H1 (cell line): ENCODE measurements around the gene MICALL2. TPM values are rescaled to one million over a fixed set of nuclear protein-coding genes. Genes with fewer than 3 reads are reported as not detected.

Source experiments
- CBX8 ChIP-seq: fragments of 300-800, 300-1000 bp; sonication (generic); IDR thresholded peaks from 2 replicates; pipeline ENCODE4 v1.7.1; 2016; ENCODE audit warnings: low read depth, low read length, borderline replicate concordance
- KDM1A ChIP-seq: fragments of 200-600, 300-600 bp; sonication (generic); IDR thresholded peaks from 2 replicates; pipeline ENCODE4 v1.7.1; 2016; ENCODE audit warnings: mild to moderate bottlenecking, low read length, borderline replicate concordance
- KDM4A ChIP-seq: IDR thresholded peaks from one replicate; pipeline ENCODE4 v1.7.1; 2012; ENCODE audit warnings: low read depth, mild to moderate bottlenecking, moderate library complexity, low read length, inconsistent platforms; ENCODE audit not compliant: severe bottlenecking
- POU5F1 ChIP-seq: IDR thresholded peaks from 2 replicates; pipeline ENCODE4 v1.6.1; 2011; ENCODE audit warnings: low read depth, mild to moderate bottlenecking, low read length, moderate library complexity
- RFX5 ChIP-seq: IDR thresholded peaks from 2 replicates; pipeline ENCODE4 v1.6.1; 2011; ENCODE audit warnings: low read depth, low read length, improper control_type of control experiment, borderline replicate concordance
- SIN3A ChIP-seq, 2 experiments: IDR thresholded peaks in 1 of 2; conservative IDR thresholded peaks in 1 of 2; 2 replicates each; pipeline ENCODE4 v1.6.1; 2011 to 2012; ENCODE audit warnings: low read length in 2 of 2, improper control_type of control experiment in 1 of 2, low read depth in 1 of 2, mild to moderate bottlenecking in 1 of 2
- SIRT6 ChIP-seq: IDR thresholded peaks from one replicate; pipeline ENCODE4 v1.7.1; 2012; ENCODE audit warnings: low read length, inconsistent platforms
- SIX5 ChIP-seq: IDR thresholded peaks from 2 replicates; pipeline ENCODE4 v1.6.1; 2011; ENCODE audit warnings: mild to moderate bottlenecking, low read depth, low read length
- TAF1 ChIP-seq: IDR thresholded peaks from 2 replicates; pipeline ENCODE4 v1.6.1; 2011; ENCODE audit warnings: mild to moderate bottlenecking, low read depth, low read length
- TCF12 ChIP-seq: IDR thresholded peaks from 2 replicates; pipeline ENCODE4 v1.6.1; 2011; ENCODE audit warnings: low read depth, mild to moderate bottlenecking, low read length
- ZNF274 ChIP-seq: IDR thresholded peaks from 2 replicates; pipeline ENCODE4 v1.7.0; 2012; ENCODE audit warnings: low read length, borderline replicate concordance; ENCODE audit errors: extremely low read depth
- polyA plus RNA-seq, 7 experiments: library from polyadenylated mRNA; depleted of rRNA in 3 of 7; stranded (reverse) in 5 of 7; unstranded in 2 of 7; fragments of >200 nt in 5 of 7; fragments of 200-250 nt in 2 of 7; gene quantifications; 1 replicate in 5 of 7; 2 replicates in 1 of 7; 4 replicates in 1 of 7; pipeline versions ENCODE4 v1.2.1 to v1.2.3, GENCODE V29; 2011 to 2013; ENCODE audit warnings: missing spikeins in 2 of 7, mixed read lengths in 2 of 7
- total RNA-seq: library from RNA; stranded (reverse); fragmentation: NEBNext Ultra II Directional; extraction: Animal tissue kit (Norgen Biotek cat#: 25700); gene quantifications from 2 replicates; pipeline ENCODE4 v1.2.1, GENCODE V29; 2021
- TF ChIP-seq, protein P1 (sequence below): IDR thresholded peaks from 2 replicates; pipeline ENCODE4 v1.6.1; 2011; ENCODE audit warnings: low read depth, mild to moderate bottlenecking, low read length; ENCODE audit not compliant: insufficient read depth

MICALL2 gene
- total and polyA plus RNA-seq, 2 of the 8 experiments (the other 6 are each of a cell fraction or from before 2014, with no cell fraction given) = 5.3 to 8.5 TPM

DNA sequence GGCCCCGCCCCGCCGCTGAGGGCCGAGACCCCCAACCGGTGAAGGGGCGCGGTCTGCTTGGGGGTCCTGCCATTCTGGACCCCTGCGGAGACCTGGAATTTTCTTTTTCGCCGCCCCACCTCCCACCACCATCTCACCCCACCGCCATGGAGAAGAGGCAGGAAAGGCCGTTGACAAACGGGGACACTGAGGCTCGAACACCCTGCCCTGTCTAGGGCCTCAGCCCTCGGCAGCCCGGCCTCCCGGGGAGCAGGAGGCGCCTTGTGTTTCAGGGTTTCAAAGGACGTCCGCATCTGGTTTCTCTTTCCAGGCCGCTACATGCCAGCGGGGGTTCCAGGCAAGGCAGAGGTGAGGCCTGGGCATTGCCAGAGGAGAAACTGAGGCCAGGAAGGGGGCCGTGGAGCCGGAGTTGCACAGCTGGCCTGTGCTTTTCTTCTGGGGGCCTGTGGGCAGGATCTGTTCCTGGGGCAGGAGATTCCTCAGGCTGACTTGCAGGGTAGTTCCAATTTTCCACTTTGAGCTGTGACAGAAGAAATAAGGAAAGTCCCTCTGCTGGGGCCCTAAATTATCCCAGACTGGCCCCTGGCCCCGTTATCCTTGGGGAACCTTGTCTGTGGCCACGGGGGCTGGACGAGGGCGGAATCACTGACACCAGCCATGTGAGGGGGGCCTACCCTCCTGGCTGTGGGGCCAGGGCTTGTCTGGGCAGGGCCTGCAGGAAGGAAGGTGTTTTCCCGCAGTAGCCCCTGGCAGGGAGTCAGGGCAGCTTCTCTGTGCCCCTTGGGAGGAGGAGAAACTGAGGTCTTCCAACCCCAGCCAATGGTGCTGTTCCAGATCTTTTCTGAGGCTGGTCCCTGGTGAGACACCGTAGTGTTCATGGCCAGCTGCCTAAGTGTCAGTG lies 900 bp upstream of the MICALL2 start (continued):
- no peak for TF ChIP-seq TAF1
- TF ChIP-seq, protein P1, sequence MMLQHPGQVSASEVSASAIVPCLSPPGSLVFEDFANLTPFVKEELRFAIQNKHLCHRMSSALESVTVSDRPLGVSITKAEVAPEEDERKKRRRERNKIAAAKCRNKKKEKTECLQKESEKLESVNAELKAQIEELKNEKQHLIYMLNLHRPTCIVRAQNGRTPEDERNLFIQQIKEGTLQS = no peak
- TF ChIP-seq SIRT6 = no peak
- TF ChIP-seq ZNF274 = no peak
- TF ChIP-seq SIN3A (conservative IDR thresholded peaks at IDR 0.05 in 1 of 2, IDR thresholded peaks at IDR 0.05 in 1 of 2; ENCODE audit: low read depth in 1 of 2, low read length in 2 of 2) = no peak
- no peak for TF ChIP-seq SIX5
- TF ChIP-seq RFX5 = no peak
- TF ChIP-seq CBX8 = no peak
- no peak for TF ChIP-seq KDM4A
- no peak for TF ChIP-seq TCF12
- no peak for TF ChIP-seq KDM1A
- TF ChIP-seq POU5F1 = no peak
- TF ChIP-seq, all 59 proteins: peak for 0
